Esophagus squamous epithelium (tissue), 5 donors: Measurements from ENCODE around the gene MAPRE2. TPM values are rescaled to one million over a fixed set of nuclear protein-coding genes. Genes with fewer than 3 reads are reported as not detected.

Experiments
- DNase-seq: peaks from one replicate; lab custom pipeline; 2025; lab: John Stamatoyannopoulos, UW
- H3K27ac ChIP-seq, 4 donors: fragments of 200-600 bp; sonication (generic); one replicate each; pipeline ENCODE4 v1.5.1; 2016 to 2019; ENCODE audit warnings: mild to moderate bottlenecking in 1 of 4
- H3K27me3 ChIP-seq, 4 donors: fragments of 200-600 bp; sonication (generic); 1 replicate in 3 of 4; 2 replicates in 1 of 4; pipeline versions ENCODE4 v1.5.1 to v1.6.0; 2017 to 2021; ENCODE audit warnings: antibody characterized with exemption in 1 of 4
- H3K36me3 ChIP-seq, 3 donors: fragments of 200-600 bp; sonication (generic); one replicate each; pipeline ENCODE4 v1.5.1; 2016 to 2019
- H3K4me1 ChIP-seq, 3 donors: fragments of 200-600 bp; sonication (generic); one replicate each; pipeline ENCODE4 v1.5.1; 2017 to 2019
- H3K4me3 ChIP-seq, 4 donors: fragments of 200-600 bp; sonication (generic); 1 replicate in 3 of 4; 2 replicates in 1 of 4; pipeline ENCODE4 v1.5.1; 2016 to 2019; ENCODE audit warnings: mild to moderate bottlenecking in 2 of 4, moderate library complexity in 1 of 4
- H3K9me3 ChIP-seq, 3 donors: fragments of 200-600 bp; sonication (generic); one replicate each; pipeline ENCODE4 v1.5.1; 2016 to 2019
- POLR2A ChIP-seq, 4 donors: fragments of 450-650 bp; IDR thresholded peaks; one replicate each; pipeline ENCODE4 v1.6.1; 2017; ENCODE audit warnings: antibody characterized with exemption in 4 of 4, mild to moderate bottlenecking in 4 of 4, moderate library complexity in 3 of 4
- WGBS, 2 donors: methylation state at CpG; one replicate each; pipeline ENCODE4 v1.1.5; 2018; 5-methylcytosine and 5-hydroxymethylcytosine counted together
- intact Hi-C: fragments of 100-400 bp; cut with DNase I; formaldehyde crosslinking; loops from one replicate; pipeline ENCODE4 v1.15.0; 2022
- total RNA-seq, 4 donors: library from RNA; depleted of rRNA; stranded (reverse); fragments of >200 nt; gene quantifications; one replicate each; pipeline ENCODE4 v1.1.0, GENCODE V29; 2016
- TF ChIP-seq, protein P1 (sequence below), 6 experiments: fragments of 450-650 bp in 4 of 6; fragments of 200-600 bp in 2 of 6; sonication (generic) in 2 of 6; IDR thresholded peaks; one replicate each; pipeline ENCODE4 v1.5.1; 2016 to 2019; ENCODE audit warnings: antibody characterized with exemption in 6 of 6, mild to moderate bottlenecking in 4 of 6, moderate library complexity in 4 of 6
- donor health status: DM: yes; HTN: yes; CAD: no.

MAPRE2 gene
- 1 to 10 TPM; 1.5 to 9.0 (median 5.0) TPM for total RNA-seq

DNA sequence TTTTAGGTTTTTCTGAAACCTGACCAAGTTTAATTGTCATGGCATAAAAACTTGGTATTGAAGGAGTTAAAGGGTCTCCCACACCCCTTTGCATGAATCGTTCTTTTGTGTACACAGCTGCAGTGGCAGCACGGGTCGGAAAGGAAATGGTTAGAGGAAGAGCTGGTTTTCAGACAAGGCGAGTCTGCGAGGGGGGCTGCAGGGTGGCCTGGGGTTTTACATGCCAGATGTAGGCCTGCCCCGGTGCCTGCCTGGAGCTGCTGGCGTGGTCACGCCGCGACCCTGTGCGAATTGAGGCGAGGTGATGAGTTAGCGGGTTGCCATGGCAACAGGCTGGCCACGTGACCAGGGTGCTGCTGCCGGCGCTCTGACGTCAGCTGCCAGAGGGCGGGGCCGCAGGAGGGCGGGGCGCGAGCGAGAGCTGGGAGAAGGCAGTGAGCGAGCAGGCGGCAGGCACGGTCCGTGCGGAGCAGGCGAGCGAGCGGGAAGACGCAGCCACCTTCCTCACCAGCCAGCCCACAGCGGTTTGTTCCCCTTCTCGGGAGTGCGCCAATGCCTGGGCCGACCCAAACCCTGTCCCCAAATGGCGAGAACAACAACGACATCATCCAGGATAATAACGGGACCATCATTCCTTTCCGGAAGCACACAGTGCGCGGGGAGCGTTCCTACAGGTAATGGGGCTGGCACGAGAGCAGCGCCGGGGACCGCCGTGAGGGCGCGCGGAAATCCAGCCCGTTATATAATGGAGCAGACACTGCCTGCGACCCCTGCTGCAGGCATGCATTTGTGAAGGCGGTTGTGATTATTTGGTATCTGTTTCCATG is at the start of gene MAPRE2:
Gene MAPRE2, plus strand, starts transcription at position 426 of the 827 bp plus-strand sequence. Its CDS starts 127 bp downstream, at position 553.
- H3K9me3 ChIP-seq, result no peaks in the 10 kb centered on the region
- H3K4me1 ChIP-seq, result peaks cover 0 to 56% (median 14%) of the 10 kb centered on the region in 3 donors
- peak; percentile 93 for DNase-seq
- WGBS, 2 donors, result 0% methylated on average over 5 to 14 of the region's 54 CpGs
- intact Hi-C loops, result no loop called here
- H3K4me3 ChIP-seq, result peak within 1 kb of the TSS; percentile 54 to 80 (median 73)
- no peaks in the 10 kb centered on the region for H3K27me3 ChIP-seq
- H3K36me3 ChIP-seq, result no peaks in the 10 kb centered on the region
- peak in 3 of 4 donors; percentile 72 to 96 (median 88) for TF ChIP-seq POLR2A (IDR thresholded peaks at IDR 0.05)
- TF ChIP-seq, protein P1, sequence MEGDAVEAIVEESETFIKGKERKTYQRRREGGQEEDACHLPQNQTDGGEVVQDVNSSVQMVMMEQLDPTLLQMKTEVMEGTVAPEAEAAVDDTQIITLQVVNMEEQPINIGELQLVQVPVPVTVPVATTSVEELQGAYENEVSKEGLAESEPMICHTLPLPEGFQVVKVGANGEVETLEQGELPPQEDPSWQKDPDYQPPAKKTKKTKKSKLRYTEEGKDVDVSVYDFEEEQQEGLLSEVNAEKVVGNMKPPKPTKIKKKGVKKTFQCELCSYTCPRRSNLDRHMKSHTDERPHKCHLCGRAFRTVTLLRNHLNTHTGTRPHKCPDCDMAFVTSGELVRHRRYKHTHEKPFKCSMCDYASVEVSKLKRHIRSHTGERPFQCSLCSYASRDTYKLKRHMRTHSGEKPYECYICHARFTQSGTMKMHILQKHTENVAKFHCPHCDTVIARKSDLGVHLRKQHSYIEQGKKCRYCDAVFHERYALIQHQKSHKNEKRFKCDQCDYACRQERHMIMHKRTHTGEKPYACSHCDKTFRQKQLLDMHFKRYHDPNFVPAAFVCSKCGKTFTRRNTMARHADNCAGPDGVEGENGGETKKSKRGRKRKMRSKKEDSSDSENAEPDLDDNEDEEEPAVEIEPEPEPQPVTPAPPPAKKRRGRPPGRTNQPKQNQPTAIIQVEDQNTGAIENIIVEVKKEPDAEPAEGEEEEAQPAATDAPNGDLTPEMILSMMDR (IDR thresholded peaks at IDR 0.05), result no peak
- peak within 1 kb of the TSS; percentile 81 to 91 (median 86) for H3K27ac ChIP-seq

DNA sequence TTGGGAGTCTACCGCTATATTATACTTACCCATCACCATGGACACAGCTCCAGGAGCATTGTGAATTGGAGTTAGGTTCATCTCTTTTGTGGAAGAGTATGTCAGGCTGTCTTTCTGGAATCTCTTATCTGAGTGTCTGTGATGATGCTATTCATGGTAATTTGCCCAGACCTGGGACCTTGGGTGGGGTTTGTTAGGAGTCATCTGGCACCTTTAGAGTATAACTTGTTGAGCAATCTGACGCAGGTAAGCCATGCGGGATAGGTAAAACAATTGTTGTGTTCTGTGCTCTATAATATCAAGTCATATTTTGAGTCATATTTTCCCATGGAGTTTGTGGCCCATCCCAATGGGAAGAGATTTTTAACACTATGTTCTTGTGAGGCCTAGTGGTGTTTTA is 49.7 kb upstream of the MAPRE2 start:
- Histone ChIP-seq H3K9me3 (no peaks in the 10 kb centered on the region), H3K4me1 (peaks cover 0 to 37% (median 0%) of the 10 kb centered on the region in 3 donors), H3K27ac (no peak overlapping the region), H3K4me3 (no peak overlapping the region), H3K36me3 (no peaks in the 10 kb centered on the region), H3K27me3 (peaks cover 0 to 60% (median 0%) of the 10 kb centered on the region in 4 donors)
- no peak for DNase-seq
- TF ChIP-seq, protein P1 (IDR thresholded peaks at IDR 0.05), result no peak
- no peak for TF ChIP-seq POLR2A (IDR thresholded peaks at IDR 0.05)
- WGBS, 2 donors, result 60 to 68% methylated on average over 3 of the region's 3 CpGs
- intact Hi-C loops, result no loop called here

DNA sequence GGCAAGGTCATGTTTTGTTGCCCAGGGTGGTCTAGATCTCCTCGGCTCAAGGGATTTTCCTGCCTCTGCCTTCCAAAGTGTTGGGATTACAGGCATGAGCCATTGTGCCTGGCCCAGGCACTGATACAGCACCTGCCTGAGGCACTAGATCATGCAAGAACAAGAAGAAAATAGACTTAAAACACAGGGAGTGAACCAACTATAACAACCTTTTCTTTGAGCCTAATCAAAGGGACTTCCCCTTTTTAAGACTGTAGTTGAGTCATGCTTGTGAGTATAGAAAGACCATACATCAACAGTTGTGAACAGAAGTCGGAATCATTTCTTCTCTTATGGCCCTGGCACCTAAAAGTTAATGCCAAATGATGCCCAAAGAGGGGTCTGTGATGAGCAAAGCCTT is 47.9 kb upstream of the MAPRE2 start:
- Histone ChIP-seq H3K27me3 (peaks cover 0 to 66% (median 0%) of the 10 kb centered on the region in 4 donors), H3K4me3 (no peak overlapping the region), H3K4me1 (peaks cover 0 to 37% (median 0%) of the 10 kb centered on the region in 3 donors), H3K36me3 (no peaks in the 10 kb centered on the region), H3K9me3 (no peaks in the 10 kb centered on the region), H3K27ac (no peak overlapping the region)
- no peak for TF ChIP-seq POLR2A (IDR thresholded peaks at IDR 0.05)
- TF ChIP-seq, protein P1 (IDR thresholded peaks at IDR 0.05), result no peak
- DNase-seq, result no peak
- WGBS, 2 donors, result 40 to 45% methylated on average over 2 of the region's 2 CpGs
- intact Hi-C loops, result no loop called here

DNA sequence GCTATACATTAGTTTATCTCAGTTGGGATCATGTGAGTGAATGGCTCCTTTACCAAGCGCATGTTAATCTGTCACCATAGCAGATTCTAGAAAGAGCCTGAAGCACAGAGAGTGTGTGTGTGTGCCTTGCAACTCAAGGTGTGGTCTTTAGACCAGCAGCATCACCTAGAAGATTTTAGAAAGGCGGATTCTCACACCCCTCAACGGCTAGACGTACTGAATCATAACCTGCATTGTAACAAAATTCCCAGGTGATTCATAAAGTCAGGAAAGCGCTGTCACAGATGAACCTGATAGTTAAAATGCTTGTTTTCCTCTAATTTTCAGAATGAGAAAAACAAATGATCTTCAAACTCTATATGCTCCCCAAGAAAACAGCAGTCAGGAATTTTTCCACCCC is 45.5 kb upstream of the MAPRE2 start:
- H3K4me1 ChIP-seq, result peaks cover 0 to 30% (median 0%) of the 10 kb centered on the region in 3 donors
- intact Hi-C loops, result no loop called here
- no peaks in the 10 kb centered on the region for H3K9me3 ChIP-seq
- H3K4me3 ChIP-seq, result no peak overlapping the region
- no peak for DNase-seq
- H3K27me3 ChIP-seq, result peaks cover 0 to 59% (median 0%) of the 10 kb centered on the region in 4 donors
- 80 to 91% methylated on average over 5 of the region's 5 CpGs for whole genome bisulfite sequencing, 2 donors
- TF ChIP-seq, protein P1 (IDR thresholded peaks at IDR 0.05), result no peak
- TF ChIP-seq POLR2A (IDR thresholded peaks at IDR 0.05), result no peak
- no peak overlapping the region for H3K27ac ChIP-seq
- H3K36me3 ChIP-seq, result no peaks in the 10 kb centered on the region

DNA sequence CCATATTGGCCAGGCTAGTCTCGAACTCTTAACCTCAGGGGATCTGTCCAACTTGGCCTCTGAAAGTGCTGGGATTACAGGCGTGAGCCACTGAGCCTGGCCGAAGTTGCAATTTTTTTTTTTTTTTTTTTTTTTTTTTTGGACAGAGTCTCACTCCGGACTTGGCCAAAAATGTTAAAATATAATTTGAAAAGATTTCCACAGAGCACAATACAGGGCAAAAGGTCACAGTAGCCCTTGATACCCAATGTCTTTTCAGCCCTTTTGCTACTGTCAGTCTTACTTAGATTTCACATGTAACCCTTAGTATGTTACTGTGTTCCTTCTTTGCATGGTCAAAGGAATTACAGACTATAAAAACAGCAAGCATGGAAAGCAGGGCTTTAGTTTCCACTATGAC is 42.6 kb upstream of the MAPRE2 start:
- intact Hi-C loops, result no loop called here
- Histone ChIP-seq H3K4me3 (no peak overlapping the region), H3K27ac (no peak overlapping the region), H3K27me3 (peaks cover 0 to 55% (median 0%) of the 10 kb centered on the region in 4 donors), H3K4me1 (peaks cover 0 to 4% (median 0%) of the 10 kb centered on the region in 3 donors), H3K36me3 (no peaks in the 10 kb centered on the region), H3K9me3 (no peaks in the 10 kb centered on the region)
- TF ChIP-seq POLR2A (IDR thresholded peaks at IDR 0.05), result no peak
- TF ChIP-seq, protein P1 (IDR thresholded peaks at IDR 0.05), result no peak
- no peak for DNase-seq
- 45 to 61% methylated on average over 1 to 4 of the region's 4 CpGs for WGBS, 2 donors
